Peyer's patch (tissue), 4 donors: ENCODE results near the gene DDX18. TPM values are rescaled to one million over a fixed set of nuclear protein-coding genes. Genes with fewer than 3 reads are reported as not detected.

Experiments used
- DNase-seq, 3 donors: peaks; one replicate each; pipeline ENCODE4 v3.0.0-alpha.2; 2017 to 2019
- H3K27ac ChIP-seq, 4 donors: fragments of 200-600 bp; sonication (generic); one replicate each; pipeline ENCODE4 v1.5.1; 2016 to 2019
- H3K27me3 ChIP-seq, 2 donors: fragments of 200-600 bp; sonication (generic); one replicate each; pipeline ENCODE4 v1.5.1; 2019
- H3K36me3 ChIP-seq, 3 donors: fragments of 200-600 bp; sonication (generic); one replicate each; pipeline ENCODE4 v1.5.1; 2016 to 2019
- H3K4me1 ChIP-seq, 4 donors: fragments of 200-600 bp; sonication (generic); one replicate each; pipeline ENCODE4 v1.5.1; 2016 to 2019
- H3K4me3 ChIP-seq, 4 donors: fragments of 200-600 bp; sonication (generic); 1 replicate in 3 of 4; 2 replicates in 1 of 4; pipeline ENCODE4 v1.5.1; 2016 to 2019; ENCODE audit warnings: mild to moderate bottlenecking in 1 of 4
- H3K9me3 ChIP-seq, 4 donors: fragments of 200-600 bp; sonication (generic); one replicate each; pipeline ENCODE4 v1.5.1; 2016 to 2019; ENCODE audit warnings: mild to moderate bottlenecking in 1 of 4
- CTCF ChIP-seq, 6 experiments: fragments of 450-650 bp in 4 of 6; fragments of 200-600 bp in 2 of 6; sonication (generic) in 1 of 6; IDR thresholded peaks; one replicate each; pipeline ENCODE4 v1.5.1; 2017 to 2019; ENCODE audit warnings: antibody characterized with exemption in 6 of 6, mild to moderate bottlenecking in 3 of 6, moderate library complexity in 1 of 6
- POLR2A ChIP-seq, 2 donors: fragments of 450-650 bp; IDR thresholded peaks; one replicate each; pipeline ENCODE4 v1.5.1; 2017; ENCODE audit warnings: antibody characterized with exemption in 2 of 2, mild to moderate bottlenecking in 2 of 2, moderate library complexity in 2 of 2
- total RNA-seq, 4 donors: library from RNA; depleted of rRNA; stranded (reverse); fragments of >200 nt; gene quantifications; one replicate each; pipeline ENCODE4 v1.1.0, GENCODE V29; 2016

The DDX18 gene
- total RNA-seq, 4 donors from 2014 or later: 23.5 to 48.7 (median 33.5) TPM

GRCh38 chr2:117853873-117854272 lies 39.4 kb downstream of the DDX18 start:
- DNase-seq: no peak
- Histone ChIP-seq H3K4me3 (no peak overlapping the region), H3K36me3 (no peaks in the 10 kb centered on the region), H3K9me3 (no peaks in the 10 kb centered on the region), H3K27ac (no peak overlapping the region), H3K27me3 (peaks cover 0 to under 1% of the 10 kb centered on the region in 2 donors), H3K4me1 (no peaks in the 10 kb centered on the region)
- TF ChIP-seq CTCF (IDR thresholded peaks at IDR 0.05): no peak
- no peak for TF ChIP-seq POLR2A (IDR thresholded peaks at IDR 0.05)

- peaks cover 0 to 4% of the 10 kb centered on the region in 2 donors for H3K27me3 ChIP-seq
- no peaks in the 10 kb centered on the region for H3K36me3 ChIP-seq
- no peak overlapping the region for H3K27ac ChIP-seq
- no peak for TF ChIP-seq POLR2A (IDR thresholded peaks at IDR 0.05)
- no peak for TF ChIP-seq CTCF (IDR thresholded peaks at IDR 0.05)
- no peak overlapping the region for H3K4me3 ChIP-seq
- no peak for DNase-seq
- no peaks in the 10 kb centered on the region for H3K9me3 ChIP-seq
- no peaks in the 10 kb centered on the region for H3K4me1 ChIP-seq
Observed at GRCh38 chr2:117854610-117855009, 40.1 kb downstream of the DDX18 start.

GRCh38 chr2:117855886-117856285 lies 41.4 kb downstream of the DDX18 start:
- Histone ChIP-seq H3K36me3 (no peaks in the 10 kb centered on the region), H3K9me3 (no peaks in the 10 kb centered on the region), H3K4me1 (no peaks in the 10 kb centered on the region), H3K27me3 (peaks cover 0 to 4% of the 10 kb centered on the region in 2 donors), H3K4me3 (no peak overlapping the region), H3K27ac (no peak overlapping the region)
- no peak for DNase-seq
- TF ChIP-seq CTCF (IDR thresholded peaks at IDR 0.05): no peak
- TF ChIP-seq POLR2A (IDR thresholded peaks at IDR 0.05): no peak

GRCh38 chr2:117856415-117857210 lies 42.1 kb downstream of the DDX18 start:
- H3K27ac ChIP-seq: no peak overlapping the region
- no peak for DNase-seq
- TF ChIP-seq POLR2A (IDR thresholded peaks at IDR 0.05) (no peak), CTCF (IDR thresholded peaks at IDR 0.05) (no peak)
- no peaks in the 10 kb centered on the region for H3K9me3 ChIP-seq
- H3K27me3 ChIP-seq: peaks cover 0 to 4% of the 10 kb centered on the region in 2 donors
- H3K4me3 ChIP-seq: no peak overlapping the region
- no peaks in the 10 kb centered on the region for H3K4me1 ChIP-seq
- no peaks in the 10 kb centered on the region for H3K36me3 ChIP-seq

GRCh38 chr2:117858336-117858735 lies 43.8 kb downstream of the DDX18 start:
- no peak for DNase-seq
- Histone ChIP-seq H3K4me1 (no peaks in the 10 kb centered on the region), H3K36me3 (no peaks in the 10 kb centered on the region), H3K9me3 (no peaks in the 10 kb centered on the region), H3K4me3 (no peak overlapping the region), H3K27me3 (peaks cover 0 to 4% of the 10 kb centered on the region in 2 donors), H3K27ac (no peak overlapping the region)
- TF ChIP-seq CTCF (IDR thresholded peaks at IDR 0.05): no peak
- TF ChIP-seq POLR2A (IDR thresholded peaks at IDR 0.05): no peak
